H1 (cell line): ENCODE data around the gene PI4K2A. TPM values are rescaled to one million over a fixed set of nuclear protein-coding genes. Genes with fewer than 3 reads are reported as not detected.

Experiments
- CHD1 ChIP-seq: IDR thresholded peaks from 2 replicates; pipeline ENCODE4 v1.6.1; 2012; ENCODE audit warnings: low read depth, low read length, improper control_type of control experiment
- polyA plus RNA-seq, 7 experiments: library from polyadenylated mRNA; depleted of rRNA in 3 of 7; stranded (reverse) in 5 of 7; unstranded in 2 of 7; fragments of >200 nt in 5 of 7; fragments of 200-250 nt in 2 of 7; gene quantifications; 1 replicate in 5 of 7; 2 replicates in 1 of 7; 4 replicates in 1 of 7; pipeline versions ENCODE4 v1.2.1 to v1.2.3, GENCODE V29; 2011 to 2013; ENCODE audit warnings: missing spikeins in 2 of 7, mixed read lengths in 2 of 7
- total RNA-seq: library from RNA; stranded (reverse); fragmentation: NEBNext Ultra II Directional; extraction: Animal tissue kit (Norgen Biotek cat#: 25700); gene quantifications from 2 replicates; pipeline ENCODE4 v1.2.1, GENCODE V29; 2021

Gene PI4K2A
- total and polyA plus RNA-seq, 2 of the 8 experiments (the other 6 are each of a cell fraction or from before 2014, with no cell fraction given): 20.7 to 21.9 TPM

DNA sequence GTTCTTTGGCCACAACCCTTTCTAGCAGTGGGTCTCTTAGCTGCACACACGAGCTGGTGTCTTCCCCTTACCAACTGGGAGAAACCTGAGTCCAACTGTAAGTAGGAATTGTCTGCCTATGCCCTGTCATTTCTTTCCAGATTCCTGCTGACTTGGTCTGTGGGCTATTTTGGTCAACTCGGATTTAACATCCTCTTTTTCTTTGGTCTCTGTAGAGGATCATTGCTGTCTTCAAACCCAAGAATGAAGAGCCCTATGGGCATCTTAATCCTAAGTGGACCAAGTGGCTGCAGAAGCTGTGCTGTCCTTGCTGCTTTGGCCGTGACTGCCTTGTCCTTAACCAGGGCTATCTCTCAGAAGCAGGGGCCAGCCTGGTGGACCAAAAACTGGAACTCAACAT is 10.3 kb downstream of the PI4K2A start (continued):
- no peak for TF ChIP-seq CHD1
